Muscle of back (tissue), 11 donors: ENCODE measurements around the gene SH3BP4. TPM values are rescaled to one million over a fixed set of nuclear protein-coding genes. Genes with fewer than 3 reads are reported as not detected.

Experiments used
- DNase-seq, 3 donors: peaks; one replicate each; pipeline versions ENCODE4 v3.0.0 to v3.0.0-alpha.2; 2013
- polyA plus RNA-seq, 10 donors: library from polyadenylated mRNA; unstranded; fragments of 120-200 nt; gene quantifications; one replicate each; pipeline ENCODE4 v1.2.1, GENCODE V29; 2013; ENCODE audit not compliant: insufficient read length in 10 of 10

Gene SH3BP4
- polyA plus RNA-seq, 10 donors: 12.8 to 19.8 (median 16.7) TPM

GRCh38 chr2:235086481-235087184 is 134.8 kb downstream of the SH3BP4 start:
- no peak for DNase-seq

GRCh38 chr2:235087832-235088495 is 136.1 kb downstream of the SH3BP4 start:
- peak in 2 of 3 donors; percentile 71 to 89 for DNase-seq

DNA sequence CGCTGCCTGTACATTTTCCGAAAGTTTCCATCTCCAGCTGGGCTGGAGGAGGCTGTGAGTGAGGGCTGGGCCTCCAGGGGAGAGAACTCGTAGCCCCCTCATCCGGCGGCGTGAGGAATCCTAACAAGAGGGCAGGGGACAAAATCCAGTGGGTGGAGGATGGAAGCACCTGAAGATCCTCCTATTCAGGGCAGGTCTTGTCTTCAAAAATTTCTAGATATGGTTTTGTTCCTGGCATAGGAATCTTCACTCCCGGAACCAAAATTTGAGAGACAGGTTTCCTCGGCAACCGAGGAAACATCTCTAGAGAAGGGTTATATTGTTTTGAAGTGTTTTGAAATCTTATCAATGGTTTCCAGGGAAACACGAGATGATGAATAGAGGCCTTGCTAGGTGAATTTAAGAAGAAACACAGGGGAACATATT is 136.7 kb downstream of the SH3BP4 start:
- peak in 2 of 3 donors; percentile 51 to 72 for DNase-seq

GRCh38 chr2:235091421-235091820 is 139.6 kb downstream of the SH3BP4 start:
- DNase-seq: no peak

GRCh38 chr2:235091983-235092382 is 140.2 kb downstream of the SH3BP4 start:
- no peak for DNase-seq

DNA sequence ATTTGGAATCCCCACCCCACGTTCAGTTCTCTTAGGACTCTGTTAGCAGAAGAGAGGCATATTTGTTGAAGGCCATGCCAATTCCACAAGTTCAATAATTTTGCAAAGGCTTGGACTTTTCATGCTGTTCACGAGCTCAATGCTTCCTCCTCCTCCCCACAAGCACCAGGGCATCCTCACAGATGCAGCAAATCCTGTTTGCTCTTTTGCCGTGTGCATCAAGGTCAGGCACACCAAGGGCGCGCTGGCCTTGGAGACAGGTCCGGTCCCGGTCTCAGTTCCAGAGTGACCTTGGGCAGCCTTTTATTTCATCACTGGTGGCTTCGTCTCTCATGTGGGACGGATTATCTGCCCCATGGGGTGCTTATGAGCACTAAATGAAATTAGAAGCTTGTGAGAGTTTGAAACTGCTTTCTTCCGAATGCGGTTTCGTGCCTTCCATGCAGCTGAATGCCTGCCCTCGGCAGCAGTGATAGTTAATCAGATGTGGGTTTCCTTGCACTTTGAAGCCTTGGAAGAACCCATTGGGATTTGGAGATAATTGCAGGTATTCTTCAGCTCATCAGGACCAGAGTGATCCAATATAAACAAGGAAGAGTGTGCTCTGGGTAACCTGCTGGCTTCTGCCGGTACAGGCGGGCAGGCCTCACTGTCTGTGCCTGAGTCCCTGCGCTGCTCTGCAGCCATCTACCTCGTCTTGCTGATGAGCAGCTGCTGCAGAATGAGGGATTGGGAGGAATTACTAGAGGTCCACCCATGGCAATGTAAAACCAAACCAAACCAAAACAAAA is 140.8 kb downstream of the SH3BP4 start:
- DNase-seq: no peak

GRCh38 chr2:235094457-235094856 is 142.6 kb downstream of the SH3BP4 start:
- DNase-seq: no peak

DNA sequence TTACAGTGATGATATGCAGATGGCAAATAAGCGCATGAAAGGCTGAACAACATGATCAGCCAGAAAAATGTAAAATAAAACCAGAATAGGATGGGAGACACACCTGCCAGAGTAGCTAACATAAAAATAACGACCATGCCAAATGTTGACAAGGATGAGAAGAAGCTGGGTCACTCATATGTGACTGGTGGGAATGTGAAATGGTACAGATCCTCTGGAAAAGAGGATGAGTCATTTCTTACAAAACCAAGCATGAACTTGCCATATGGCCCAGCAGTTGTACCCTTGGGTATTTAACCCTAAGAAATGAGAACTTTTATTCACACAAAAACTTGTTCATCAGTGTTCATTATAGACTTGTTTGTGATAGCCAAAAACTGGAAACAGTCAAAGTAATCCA is 143.8 kb downstream of the SH3BP4 start:
- DNase-seq: no peak

DNA sequence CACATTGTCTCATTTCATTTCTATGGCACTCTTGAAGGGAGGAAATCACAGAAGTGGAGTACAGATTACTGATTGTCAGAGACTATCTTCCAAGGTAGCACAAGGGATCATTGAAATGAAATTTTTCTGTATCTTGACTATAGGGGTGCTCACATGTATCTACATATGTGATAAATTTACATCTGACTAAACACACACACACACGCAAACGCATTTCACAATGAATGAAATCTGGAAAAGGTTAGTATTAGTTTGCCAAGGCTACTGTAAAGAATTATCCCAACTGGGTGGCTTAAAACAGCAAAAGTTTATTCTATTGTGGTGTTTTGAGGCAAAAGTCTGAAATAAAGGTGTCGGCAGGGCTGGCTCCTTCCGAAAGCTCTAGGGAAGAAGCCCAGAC is 144.6 kb downstream of the SH3BP4 start:
- DNase-seq: no peak

- DNase-seq: no peak
These were observed 145.4 kb downstream of the SH3BP4 start for GRCh38 chr2:235097196-235097595.

DNA sequence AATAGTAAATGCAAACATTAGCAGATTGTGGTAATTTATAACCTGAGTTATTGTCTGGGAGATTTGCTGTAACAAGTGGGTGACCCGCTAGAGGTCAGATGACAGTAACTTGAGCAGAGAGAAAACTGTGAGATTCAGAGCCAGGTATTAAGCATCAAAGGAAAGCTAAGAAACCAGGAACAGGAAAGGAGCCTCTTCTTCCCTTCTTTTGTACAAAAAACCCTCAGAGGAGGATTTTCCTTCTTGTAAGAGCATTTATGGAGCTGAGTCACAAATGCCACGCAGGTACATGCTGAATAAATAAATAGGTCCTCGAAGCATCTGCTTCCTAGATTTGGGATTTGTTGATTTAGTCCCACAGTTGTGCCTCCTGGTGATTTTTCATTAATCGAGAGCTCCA is 146.5 kb downstream of the SH3BP4 start:
- DNase-seq: no peak

DNA sequence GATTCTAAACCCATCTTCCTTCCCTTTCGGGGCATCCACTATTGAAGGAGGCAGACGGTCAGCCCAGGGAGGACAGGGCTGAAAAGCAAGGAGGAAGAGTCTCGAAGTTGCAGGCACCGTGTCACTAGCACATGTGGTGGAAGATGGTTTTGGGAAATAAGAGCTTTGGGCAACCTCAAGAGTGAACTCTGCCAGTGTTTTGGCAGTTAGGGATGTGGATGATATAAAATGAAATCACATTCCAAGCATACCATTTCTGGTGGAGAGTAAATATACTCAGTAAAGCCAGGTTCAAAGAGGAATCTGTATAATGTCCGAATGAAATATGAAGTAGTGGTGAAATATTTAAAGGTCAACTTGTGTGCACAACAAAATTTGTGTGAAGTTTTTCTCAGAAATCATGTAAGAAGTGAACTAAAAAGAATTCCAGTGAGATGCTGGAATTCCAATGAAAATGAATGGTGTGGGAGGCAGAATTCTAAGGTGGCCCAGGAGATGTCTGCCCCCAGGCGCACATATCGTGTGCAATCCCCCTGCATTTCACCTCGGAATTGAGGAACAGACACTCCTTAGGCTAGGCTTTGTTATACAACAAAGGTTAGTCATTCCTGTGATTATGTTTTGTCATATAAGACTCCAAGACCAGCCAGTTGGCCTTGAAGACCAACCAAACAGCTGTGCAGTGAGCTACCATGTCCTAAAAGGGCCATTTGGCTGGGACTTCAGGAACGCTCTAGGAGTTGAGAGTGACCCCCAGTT is 147.1 kb downstream of the SH3BP4 start:
- no peak for DNase-seq

DNA sequence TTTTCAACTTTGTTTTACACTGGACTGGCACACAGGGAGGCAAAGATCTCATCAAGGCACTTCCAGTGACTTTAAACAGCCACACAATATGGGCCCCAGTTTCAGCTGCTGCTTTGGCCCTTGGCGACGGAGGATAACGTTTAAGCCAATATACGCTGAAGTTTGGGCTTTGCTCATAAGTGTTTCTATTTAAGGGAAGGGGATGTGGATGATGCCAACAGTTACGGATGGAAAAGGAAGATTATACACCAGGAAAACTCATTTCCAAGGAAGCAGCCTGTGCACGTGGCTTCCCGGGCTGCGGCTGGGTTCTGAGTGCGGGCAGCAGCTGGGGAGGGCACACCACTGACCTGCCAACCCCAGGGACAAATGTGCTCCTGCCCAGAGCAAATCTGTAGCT is 151.1 kb downstream of the SH3BP4 start:
- DNase-seq: peak in 2 of 3 donors; percentile 42 to 52
